ENCODE measurements around the gene MPHOSPH10.
A peak's percentile ranks its signal among the peaks of the same experiment; 100 is the strongest.
"Not testable (repeated sequence)": the region's sequence is repeated elsewhere in the genome, so short reads cannot be mapped to it uniquely, and the experiment has no call there.

Gene MPHOSPH10

GRCh38 chr2:71103809-71104208 is 26.6 kb upstream of the MPHOSPH10 start:
- no peak overlapping the region for H3K4me3 ChIP-seq (ENCODE audit: low read depth, low read length)
- no peak overlapping the region for H2BK120ac ChIP-seq (ENCODE audit: insufficient read depth, low read length, poor library complexity)
- no peak overlapping the region for H3K14ac ChIP-seq (ENCODE audit: low read length)
- H3K27me3 ChIP-seq (ENCODE audit: insufficient read depth, low read length) = no peaks in the 10 kb centered on the region
- H2BK12ac ChIP-seq (ENCODE audit: low read length) = no peak overlapping the region
- H2BK5ac ChIP-seq (ENCODE audit: low read depth, low read length, poor library complexity) = no peak overlapping the region
- no peaks in the 10 kb centered on the region for H3K36me3 ChIP-seq (ENCODE audit: control insufficient read depth in 1 of 2, insufficient read depth in 2 of 2, low read length in 2 of 2)
- no peak overlapping the region for H2AK5ac ChIP-seq (ENCODE audit: low read length)
- H3K23ac ChIP-seq (ENCODE audit: low read length) = no peak overlapping the region
- H4K8ac ChIP-seq (ENCODE audit: low read depth, low read length) = no peak overlapping the region
- no peak for DNase-seq
- H4K91ac ChIP-seq (ENCODE audit: low read depth, low read length) = no peak overlapping the region
- no CpG with 5 or more reads among the region's 5 CpGs for WGBS (ENCODE audit: extremely low coverage, insufficient coverage, insufficient read length)
- no peaks in the 10 kb centered on the region for H3K9me3 ChIP-seq (ENCODE audit: insufficient read depth, low read depth, low read length)
- no peak overlapping the region for H3K9ac ChIP-seq (ENCODE audit: low read length)
- peaks cover 1% of the 10 kb centered on the region for H3K79me1 ChIP-seq (ENCODE audit: low read length)
- H3K4me2 ChIP-seq (ENCODE audit: low read length) = no peak overlapping the region
- H3K4me1 ChIP-seq (ENCODE audit: control insufficient read depth in 1 of 2, insufficient read depth in 2 of 2, low read length in 2 of 2) = peaks cover 2 to 3% of the 10 kb centered on the region in 2 experiments
- H3K27ac ChIP-seq (ENCODE audit: low read depth, low read length) = no peak overlapping the region
- H4K12ac ChIP-seq (ENCODE audit: low read depth, low read length) = no peak overlapping the region
- no peak overlapping the region for H3K4ac ChIP-seq (ENCODE audit: low read depth, low read length)
- H3K18ac ChIP-seq (ENCODE audit: low read length) = no peak overlapping the region
- H2AFZ ChIP-seq (ENCODE audit: insufficient read depth, low read length, poor library complexity) = no peak overlapping the region
- H3K79me2 ChIP-seq (ENCODE audit: control insufficient read depth, insufficient read depth, low read length, poor library complexity) = no peaks in the 10 kb centered on the region

- not testable (repeated sequence) for H2AK5ac ChIP-seq (ENCODE audit: low read length); H3K4me1 ChIP-seq (ENCODE audit: control insufficient read depth in 1 of 2, insufficient read depth in 2 of 2, low read length in 2 of 2); H3K4me3 ChIP-seq (ENCODE audit: low read depth, low read length); H3K4me2 ChIP-seq (ENCODE audit: low read length); H2BK5ac ChIP-seq (ENCODE audit: low read depth, low read length, poor library complexity); H4K91ac ChIP-seq (ENCODE audit: low read depth, low read length); H4K12ac ChIP-seq (ENCODE audit: low read depth, low read length); H3K14ac ChIP-seq (ENCODE audit: low read length); H4K8ac ChIP-seq (ENCODE audit: low read depth, low read length); H3K18ac ChIP-seq (ENCODE audit: low read length); H3K27ac ChIP-seq (ENCODE audit: low read depth, low read length); H3K36me3 ChIP-seq (ENCODE audit: control insufficient read depth in 1 of 2, insufficient read depth in 2 of 2, low read length in 2 of 2); H3K23ac ChIP-seq (ENCODE audit: low read length); H3K9me3 ChIP-seq (ENCODE audit: insufficient read depth, low read depth, low read length); H2BK120ac ChIP-seq (ENCODE audit: insufficient read depth, low read length, poor library complexity); H3K4ac ChIP-seq (ENCODE audit: low read depth, low read length); H3K79me2 ChIP-seq (ENCODE audit: control insufficient read depth, insufficient read depth, low read length, poor library complexity); H2AFZ ChIP-seq (ENCODE audit: insufficient read depth, low read length, poor library complexity); H2BK12ac ChIP-seq (ENCODE audit: low read length); H3K9ac ChIP-seq (ENCODE audit: low read length); H3K79me1 ChIP-seq (ENCODE audit: low read length); H3K27me3 ChIP-seq (ENCODE audit: insufficient read depth, low read length)
- no CpG with 5 or more reads among the region's 6 CpGs for WGBS (ENCODE audit: extremely low coverage, insufficient coverage, insufficient read length)
- DNase-seq = peak in 1 of 2 donors; percentile 26
Observed at GRCh38 chr2:71106463-71106862, 24.0 kb upstream of the MPHOSPH10 start.

GRCh38 chr2:71108091-71108490 is 22.3 kb upstream of the MPHOSPH10 start:
- H3K9me3 ChIP-seq (ENCODE audit: insufficient read depth, low read depth, low read length) = no peaks in the 10 kb centered on the region
- no peak overlapping the region for H4K91ac ChIP-seq (ENCODE audit: low read depth, low read length)
- H2BK5ac ChIP-seq (ENCODE audit: low read depth, low read length, poor library complexity) = no peak overlapping the region
- no peaks in the 10 kb centered on the region for H3K79me1 ChIP-seq (ENCODE audit: low read length)
- no peak overlapping the region for H3K4me3 ChIP-seq (ENCODE audit: low read depth, low read length)
- no peak overlapping the region for H3K18ac ChIP-seq (ENCODE audit: low read length)
- no peak for DNase-seq
- H3K4me1 ChIP-seq (ENCODE audit: control insufficient read depth in 1 of 2, insufficient read depth in 2 of 2, low read length in 2 of 2) = no peaks in the 10 kb centered on the region
- H3K27me3 ChIP-seq (ENCODE audit: insufficient read depth, low read length) = no peaks in the 10 kb centered on the region
- no peak overlapping the region for H2BK12ac ChIP-seq (ENCODE audit: low read length)
- no peak overlapping the region for H3K14ac ChIP-seq (ENCODE audit: low read length)
- H2AK5ac ChIP-seq (ENCODE audit: low read length) = no peak overlapping the region
- H4K12ac ChIP-seq (ENCODE audit: low read depth, low read length) = no peak overlapping the region
- no peak overlapping the region for H3K4ac ChIP-seq (ENCODE audit: low read depth, low read length)
- no peaks in the 10 kb centered on the region for H3K36me3 ChIP-seq (ENCODE audit: control insufficient read depth in 1 of 2, insufficient read depth in 2 of 2, low read length in 2 of 2)
- no peak overlapping the region for H2AFZ ChIP-seq (ENCODE audit: insufficient read depth, low read length, poor library complexity)
- no peaks in the 10 kb centered on the region for H3K79me2 ChIP-seq (ENCODE audit: control insufficient read depth, insufficient read depth, low read length, poor library complexity)
- H3K9ac ChIP-seq (ENCODE audit: low read length) = no peak overlapping the region
- no peak overlapping the region for H3K4me2 ChIP-seq (ENCODE audit: low read length)
- H3K27ac ChIP-seq (ENCODE audit: low read depth, low read length) = no peak overlapping the region
- H4K8ac ChIP-seq (ENCODE audit: low read depth, low read length) = no peak overlapping the region
- no CpG with 5 or more reads among the region's 2 CpGs for WGBS (ENCODE audit: extremely low coverage, insufficient coverage, insufficient read length)
- H2BK120ac ChIP-seq (ENCODE audit: insufficient read depth, low read length, poor library complexity) = no peak overlapping the region
- no peak overlapping the region for H3K23ac ChIP-seq (ENCODE audit: low read length)

GRCh38 chr2:71113843-71114242 is 16.6 kb upstream of the MPHOSPH10 start:
- Histone ChIP-seq H3K4me3 (ENCODE audit: low read depth, low read length) (no peak overlapping the region), H4K12ac (ENCODE audit: low read depth, low read length) (no peak overlapping the region), H3K36me3 (ENCODE audit: control insufficient read depth in 1 of 2, insufficient read depth in 2 of 2, low read length in 2 of 2) (peaks cover 15 to 19% of the 10 kb centered on the region in 2 experiments), H3K79me1 (ENCODE audit: low read length) (no peaks in the 10 kb centered on the region), H3K9me3 (ENCODE audit: insufficient read depth, low read depth, low read length) (peaks cover 3% of the 10 kb centered on the region), H2BK120ac (ENCODE audit: insufficient read depth, low read length, poor library complexity) (no peak overlapping the region), H2AK5ac (ENCODE audit: low read length) (no peak overlapping the region), H3K9ac (ENCODE audit: low read length) (no peak overlapping the region), H3K79me2 (ENCODE audit: control insufficient read depth, insufficient read depth, low read length, poor library complexity) (no peaks in the 10 kb centered on the region), H2BK5ac (ENCODE audit: low read depth, low read length, poor library complexity) (no peak overlapping the region), H2BK12ac (ENCODE audit: low read length) (no peak overlapping the region), H3K4me1 (ENCODE audit: control insufficient read depth in 1 of 2, insufficient read depth in 2 of 2, low read length in 2 of 2) (no peaks in the 10 kb centered on the region), H2AFZ (ENCODE audit: insufficient read depth, low read length, poor library complexity) (no peak overlapping the region), H3K14ac (ENCODE audit: low read length) (no peak overlapping the region), H3K18ac (ENCODE audit: low read length) (no peak overlapping the region), H3K23ac (ENCODE audit: low read length) (no peak overlapping the region), H3K27me3 (ENCODE audit: insufficient read depth, low read length) (no peaks in the 10 kb centered on the region), H3K4me2 (ENCODE audit: low read length) (no peak overlapping the region), H4K91ac (ENCODE audit: low read depth, low read length) (no peak overlapping the region), H3K27ac (ENCODE audit: low read depth, low read length) (no peak overlapping the region), H3K4ac (ENCODE audit: low read depth, low read length) (no peak overlapping the region), H4K8ac (ENCODE audit: low read depth, low read length) (no peak overlapping the region)
- WGBS (ENCODE audit: extremely low coverage, insufficient coverage, insufficient read length) = no CpG with 5 or more reads among the region's 1 CpG
- no peak for DNase-seq
